Cardiac fibroblast (primary cell): ENCODE data around the gene STAT4.
A peak's percentile ranks its signal among the peaks of the same experiment; 100 is the strongest.

Experiments used
- DNase-seq, 2 donors: peaks; one replicate each; pipeline versions ENCODE4 v3.0.0 to v3.0.0-alpha.2; 2010; ENCODE audit warnings: low read depth in 2 of 2
- H3K4me3 ChIP-seq, 2 donors: replicated peaks in 1 of 2; 1 replicate in 1 of 2; 2 replicates in 1 of 2; pipeline ENCODE4 v1.5.1; 2011; ENCODE audit warnings: low read depth in 2 of 2, low read length in 2 of 2, mild to moderate bottlenecking in 2 of 2, moderate library complexity in 1 of 2
- TF ChIP-seq, protein P1 (sequence below): IDR thresholded peaks from one replicate; pipeline ENCODE4 v1.5.1; 2011; ENCODE audit warnings: low read depth, mild to moderate bottlenecking, low read length, inconsistent platforms

Gene STAT4

GRCh38 chr2:191105082-191105481 is 45.7 kb downstream of the STAT4 start:
- no peak overlapping the region for H3K4me3 ChIP-seq
- DNase-seq = peak; percentile 2 to 59
- TF ChIP-seq, protein P1, sequence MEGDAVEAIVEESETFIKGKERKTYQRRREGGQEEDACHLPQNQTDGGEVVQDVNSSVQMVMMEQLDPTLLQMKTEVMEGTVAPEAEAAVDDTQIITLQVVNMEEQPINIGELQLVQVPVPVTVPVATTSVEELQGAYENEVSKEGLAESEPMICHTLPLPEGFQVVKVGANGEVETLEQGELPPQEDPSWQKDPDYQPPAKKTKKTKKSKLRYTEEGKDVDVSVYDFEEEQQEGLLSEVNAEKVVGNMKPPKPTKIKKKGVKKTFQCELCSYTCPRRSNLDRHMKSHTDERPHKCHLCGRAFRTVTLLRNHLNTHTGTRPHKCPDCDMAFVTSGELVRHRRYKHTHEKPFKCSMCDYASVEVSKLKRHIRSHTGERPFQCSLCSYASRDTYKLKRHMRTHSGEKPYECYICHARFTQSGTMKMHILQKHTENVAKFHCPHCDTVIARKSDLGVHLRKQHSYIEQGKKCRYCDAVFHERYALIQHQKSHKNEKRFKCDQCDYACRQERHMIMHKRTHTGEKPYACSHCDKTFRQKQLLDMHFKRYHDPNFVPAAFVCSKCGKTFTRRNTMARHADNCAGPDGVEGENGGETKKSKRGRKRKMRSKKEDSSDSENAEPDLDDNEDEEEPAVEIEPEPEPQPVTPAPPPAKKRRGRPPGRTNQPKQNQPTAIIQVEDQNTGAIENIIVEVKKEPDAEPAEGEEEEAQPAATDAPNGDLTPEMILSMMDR = no peak

DNA sequence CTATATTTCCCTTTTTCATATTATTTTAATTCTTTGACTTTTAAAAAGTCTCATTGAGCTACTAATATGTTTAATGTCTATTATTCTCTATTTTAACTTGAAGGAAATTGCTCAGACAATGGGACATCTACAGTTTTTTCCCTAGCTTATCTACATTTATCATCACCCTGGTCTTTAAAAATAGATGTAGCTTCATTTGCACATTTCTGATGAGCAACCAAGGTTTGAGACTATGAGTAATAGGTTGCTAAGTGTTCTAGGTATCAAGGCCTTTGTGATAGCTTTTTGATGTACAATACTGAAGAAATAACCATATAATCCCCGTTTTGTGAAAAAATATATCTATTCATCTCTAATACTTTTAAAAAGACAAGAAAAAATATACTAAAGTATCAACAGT is 47.0 kb downstream of the STAT4 start:
- no peak overlapping the region for H3K4me3 ChIP-seq
- peak in 1 of 2 donors; percentile 5 for DNase-seq
- TF ChIP-seq, protein P1 = no peak

DNA sequence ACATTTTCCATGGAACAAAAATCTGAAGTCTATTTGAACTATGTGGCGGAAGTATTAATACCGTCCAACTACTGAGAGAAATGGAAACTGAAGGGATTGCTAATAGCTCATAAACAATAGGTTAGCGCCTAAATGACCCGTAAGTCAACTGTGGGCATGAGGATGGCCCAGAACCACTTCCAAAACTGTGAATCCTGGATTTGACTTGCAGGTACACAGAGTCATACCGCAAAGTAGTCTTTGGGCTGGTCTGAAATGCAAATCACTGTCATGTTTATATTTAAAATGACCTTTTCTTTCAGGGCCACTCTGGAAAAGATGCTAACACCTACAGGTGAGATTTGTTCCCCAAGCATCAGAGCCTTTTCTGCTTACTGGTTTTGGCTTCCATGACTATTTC is 50.6 kb downstream of the STAT4 start:
- TF ChIP-seq, protein P1 = no peak
- DNase-seq = no peak
- H3K4me3 ChIP-seq = no peak overlapping the region

DNA sequence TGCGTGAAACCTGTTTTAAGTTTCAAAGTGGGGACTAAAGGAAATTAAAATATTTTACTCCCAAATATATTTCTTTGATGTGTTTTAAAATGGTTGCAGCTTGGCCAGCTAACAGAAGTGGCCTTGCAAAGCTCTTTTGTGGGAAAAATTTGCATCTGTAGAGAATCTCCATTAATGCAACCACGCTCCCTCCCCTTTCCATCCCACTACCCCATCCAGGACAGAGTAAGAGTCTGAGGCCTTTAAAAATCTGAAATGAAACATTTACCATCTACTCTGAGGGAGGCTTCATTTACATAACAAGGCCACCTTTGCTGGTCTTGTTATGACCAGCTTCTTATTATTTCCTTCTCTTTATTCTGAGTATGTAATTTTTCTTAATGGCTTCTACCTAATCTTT is 63.5 kb downstream of the STAT4 start:
- no peak for DNase-seq
- TF ChIP-seq, protein P1 = no peak
- H3K4me3 ChIP-seq = no peak overlapping the region

GRCh38 chr2:191086706-191087105 is 64.1 kb downstream of the STAT4 start:
- no peak for DNase-seq

GRCh38 chr2:191083540-191083939 is 67.3 kb downstream of the STAT4 start:
- no peak for DNase-seq

More at GRCh38 chr2:191086706-191087105, 64.1 kb downstream of the STAT4 start:
- H3K4me3 ChIP-seq = no peak overlapping the region
- TF ChIP-seq, protein P1 = no peak

GRCh38 chr2:191082321-191082720 is 68.5 kb downstream of the STAT4 start:
- DNase-seq = no peak
- H3K4me3 ChIP-seq = no peak overlapping the region
- TF ChIP-seq, protein P1 = no peak

More at GRCh38 chr2:191083540-191083939, 67.3 kb downstream of the STAT4 start:
- TF ChIP-seq, protein P1 = no peak
- no peak overlapping the region for H3K4me3 ChIP-seq
